Fibroblast of villous mesenchyme (primary cell): ENCODE results near the gene TRANK1. TPM values are rescaled to one million over a fixed set of nuclear protein-coding genes. Genes with fewer than 3 reads are reported as not detected.

Experiments used
- DNase-seq: peaks from one replicate; pipeline ENCODE4 v3.0.0-alpha.2; 2010; ENCODE audit warnings: low read depth
- H3K4me3 ChIP-seq: 2 replicates; pipeline ENCODE4 v1.5.1; 2011; ENCODE audit warnings: low read depth, mild to moderate bottlenecking, low read length
- total RNA-seq: library from RNA; depleted of rRNA; stranded (reverse); fragments of >200 nt; gene quantifications from 2 replicates; pipeline ENCODE4 v1.2.3, GENCODE V29; 2012
- TF ChIP-seq, protein P1 (sequence below): IDR thresholded peaks from 2 replicates; pipeline ENCODE4 v1.5.1; 2012; ENCODE audit warnings: low read depth, mild to moderate bottlenecking, low read length; ENCODE audit not compliant: insufficient read depth

The TRANK1 gene
- total RNA-seq, 1 donor = 13.4 TPM

DNA sequence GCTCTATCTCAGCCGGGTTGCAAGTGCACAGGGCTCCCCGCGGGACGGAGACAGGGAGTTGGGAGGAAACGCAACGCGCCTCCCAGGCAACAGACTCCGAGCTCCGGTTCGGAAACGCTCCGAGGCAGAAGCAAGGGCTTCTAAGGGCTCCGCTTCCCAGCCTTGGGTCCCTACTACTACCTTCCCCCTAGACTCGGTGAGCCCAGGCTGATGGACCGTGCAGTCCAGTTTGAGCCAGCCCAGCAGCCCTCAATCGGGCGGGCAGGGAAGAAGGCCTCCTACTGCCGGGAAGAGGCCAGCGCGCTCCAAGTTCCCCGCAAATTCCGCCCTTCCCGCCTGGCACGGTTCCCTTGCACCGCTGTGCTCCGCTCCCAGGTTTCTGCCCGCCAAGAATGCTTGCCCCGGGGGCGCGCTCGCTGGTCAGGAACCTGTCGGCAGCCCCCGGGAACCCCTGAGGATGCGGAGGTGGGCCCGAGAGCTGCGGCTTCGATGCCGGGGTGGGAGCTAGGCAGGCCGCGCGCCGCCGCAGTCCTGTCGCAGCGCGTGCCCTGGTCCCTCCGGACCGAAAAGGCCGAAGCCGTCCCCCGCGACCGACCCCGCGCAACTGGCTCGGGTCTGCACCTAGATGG lies 728 bp downstream of the TRANK1 start:
- DNase-seq = peak; percentile 61
- H3K4me3 ChIP-seq = peak overlapping the region; percentile 72
- TF ChIP-seq, protein P1, sequence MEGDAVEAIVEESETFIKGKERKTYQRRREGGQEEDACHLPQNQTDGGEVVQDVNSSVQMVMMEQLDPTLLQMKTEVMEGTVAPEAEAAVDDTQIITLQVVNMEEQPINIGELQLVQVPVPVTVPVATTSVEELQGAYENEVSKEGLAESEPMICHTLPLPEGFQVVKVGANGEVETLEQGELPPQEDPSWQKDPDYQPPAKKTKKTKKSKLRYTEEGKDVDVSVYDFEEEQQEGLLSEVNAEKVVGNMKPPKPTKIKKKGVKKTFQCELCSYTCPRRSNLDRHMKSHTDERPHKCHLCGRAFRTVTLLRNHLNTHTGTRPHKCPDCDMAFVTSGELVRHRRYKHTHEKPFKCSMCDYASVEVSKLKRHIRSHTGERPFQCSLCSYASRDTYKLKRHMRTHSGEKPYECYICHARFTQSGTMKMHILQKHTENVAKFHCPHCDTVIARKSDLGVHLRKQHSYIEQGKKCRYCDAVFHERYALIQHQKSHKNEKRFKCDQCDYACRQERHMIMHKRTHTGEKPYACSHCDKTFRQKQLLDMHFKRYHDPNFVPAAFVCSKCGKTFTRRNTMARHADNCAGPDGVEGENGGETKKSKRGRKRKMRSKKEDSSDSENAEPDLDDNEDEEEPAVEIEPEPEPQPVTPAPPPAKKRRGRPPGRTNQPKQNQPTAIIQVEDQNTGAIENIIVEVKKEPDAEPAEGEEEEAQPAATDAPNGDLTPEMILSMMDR = no peak

DNA sequence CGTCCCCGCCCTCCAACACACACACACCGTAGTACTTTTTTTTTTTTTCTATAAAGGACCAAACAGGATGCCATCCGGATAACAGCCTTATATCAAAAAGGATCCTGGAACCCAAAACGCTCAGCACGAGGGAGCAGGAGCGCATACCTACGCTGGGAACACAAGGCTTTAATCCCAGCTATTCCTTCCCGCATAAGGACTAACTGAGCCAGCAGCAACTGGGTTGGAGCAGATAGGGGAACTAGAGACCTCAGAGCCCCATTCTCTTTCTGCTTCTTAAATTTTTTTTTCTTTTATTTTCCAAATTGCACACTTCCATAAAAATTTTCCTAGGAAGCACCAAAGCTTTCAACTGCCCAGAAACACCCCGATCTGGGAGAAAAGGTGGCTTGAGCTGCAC lies 1.3 kb downstream of the TRANK1 start:
- no peak for DNase-seq
- peak overlapping the region; percentile 72 for H3K4me3 ChIP-seq
- TF ChIP-seq, protein P1 = no peak

DNA sequence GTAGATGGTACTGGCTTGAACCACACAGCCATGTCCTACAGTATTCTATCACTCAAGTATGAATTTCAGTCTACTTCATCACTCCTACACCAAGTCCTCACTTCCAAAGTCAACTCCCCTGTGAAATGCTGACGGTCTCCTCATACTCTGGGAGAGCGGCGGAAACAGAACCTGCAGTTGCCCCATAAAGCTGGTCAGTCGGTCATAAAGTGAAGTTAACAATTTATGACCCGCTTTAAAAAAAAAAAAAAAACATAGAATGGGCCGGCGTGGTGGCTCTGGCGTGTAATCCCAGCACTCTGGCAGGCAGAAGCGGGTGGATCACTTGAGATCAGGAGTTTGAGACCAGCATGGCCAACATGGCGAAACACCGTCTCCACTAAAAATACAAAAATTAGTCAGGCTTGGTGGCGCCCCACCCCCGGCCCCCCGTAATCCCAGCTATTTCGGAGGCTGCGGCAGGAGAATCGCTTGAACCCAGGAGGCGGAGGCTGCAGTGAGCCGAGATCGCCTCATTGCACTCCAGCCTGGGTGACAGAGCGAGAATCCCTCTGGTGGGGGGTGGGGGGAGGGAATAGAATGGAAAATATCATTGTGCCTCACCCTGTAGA lies 2.1 kb downstream of the TRANK1 start:
- DNase-seq = no peak
- no peak overlapping the region for H3K4me3 ChIP-seq
- TF ChIP-seq, protein P1 = no peak

DNA sequence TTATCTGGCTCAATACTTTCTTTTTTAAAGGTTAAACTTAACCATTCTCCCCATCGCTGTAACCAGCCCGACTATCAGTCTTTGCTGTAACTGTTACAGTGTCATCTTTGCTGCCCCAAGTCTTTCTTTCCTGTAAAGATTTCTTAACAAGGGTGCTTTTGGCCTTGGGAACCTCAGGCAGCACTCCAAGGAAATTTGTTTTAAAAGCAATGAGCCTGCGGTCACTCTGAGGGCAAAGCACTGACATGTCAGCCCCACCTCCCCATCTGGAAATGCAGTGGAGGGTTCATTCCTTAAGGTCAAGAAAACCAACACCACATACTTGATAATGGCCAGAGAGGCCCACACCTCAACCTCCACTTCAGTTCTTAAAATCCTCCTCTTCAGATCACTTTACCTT lies 3.2 kb downstream of the TRANK1 start:
- H3K4me3 ChIP-seq = no peak overlapping the region
- peak; percentile 83 for DNase-seq
- TF ChIP-seq, protein P1 = no peak

DNA sequence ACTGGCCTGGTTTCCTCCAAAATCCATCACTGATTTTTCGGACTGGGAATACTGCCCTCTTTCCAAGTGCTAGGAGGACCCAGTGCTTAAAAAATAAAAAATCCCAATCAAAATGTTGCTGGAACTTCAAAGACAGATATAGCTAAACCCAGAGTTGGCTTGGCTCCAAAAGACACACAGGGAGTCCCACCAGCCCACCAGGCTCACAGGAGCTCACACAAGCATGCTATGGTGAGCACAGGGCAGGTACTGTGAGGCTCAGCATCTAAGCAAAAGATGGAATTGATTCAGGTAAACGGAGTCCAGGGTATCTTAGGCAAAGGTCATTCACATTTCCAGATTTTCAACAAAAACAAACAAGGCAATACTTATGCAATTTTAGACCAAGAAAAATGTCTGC lies 3.7 kb downstream of the TRANK1 start:
- DNase-seq = no peak
- TF ChIP-seq, protein P1 = no peak
- H3K4me3 ChIP-seq = no peak overlapping the region

DNA sequence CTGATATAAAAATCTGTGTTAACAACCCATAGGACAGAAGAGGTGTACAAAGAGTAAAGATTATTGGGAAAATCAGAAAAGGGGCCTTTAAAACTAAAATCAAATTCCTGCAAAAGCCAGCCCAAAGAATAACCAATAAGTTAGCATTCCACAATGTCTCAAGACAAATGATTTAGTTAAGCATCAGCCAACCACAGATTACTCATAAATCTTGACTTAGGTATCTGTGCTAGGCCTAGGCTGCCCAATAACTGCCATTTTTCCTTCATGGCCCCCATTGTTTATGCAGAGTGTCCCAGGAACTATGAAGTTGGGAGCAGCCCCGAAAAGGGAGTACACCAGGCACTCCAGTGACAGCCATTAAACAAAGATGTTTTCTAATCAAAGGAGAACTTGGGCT lies 7.4 kb downstream of the TRANK1 start:
- H3K4me3 ChIP-seq = no peak overlapping the region
- TF ChIP-seq, protein P1 = no peak
- DNase-seq = no peak
